Measurements from ENCODE around the gene PRKCA.

DNA sequence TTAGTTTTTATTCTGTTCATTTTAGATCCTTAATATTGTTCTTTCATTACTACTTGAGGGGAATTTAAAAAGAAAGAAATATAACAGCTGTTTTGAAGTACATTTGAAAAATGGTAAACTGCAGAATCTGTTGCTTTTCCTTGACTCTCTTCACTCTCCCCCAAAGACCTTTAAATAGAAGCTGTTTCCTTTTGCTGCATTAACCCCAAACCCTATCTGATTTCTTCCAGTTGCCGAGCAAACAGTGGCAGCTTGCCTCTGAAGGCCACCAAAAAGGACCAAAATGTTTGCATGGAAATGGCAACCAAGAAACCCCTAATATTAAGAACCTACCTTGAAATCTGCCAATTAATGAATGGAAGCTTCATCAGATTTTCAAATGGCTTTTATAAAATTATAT lies 37.1 kb downstream of the PRKCA start:
- TF ChIP-seq CEBPB (IDR thresholded peaks at IDR 0.05) (no peak), TAF1 (IDR thresholded peaks at IDR 0.05; ENCODE audit: low read depth) (no peak), YY1 (IDR thresholded peaks at IDR 0.05; ENCODE audit: low read depth) (no peak), TCF12 (IDR thresholded peaks at IDR 0.05; ENCODE audit: low read depth) (no peak), ZBTB7A (IDR thresholded peaks at IDR 0.05; ENCODE audit: low read depth) (no peak), TEAD4 (IDR thresholded peaks at IDR 0.05) (no peak), EP300 (IDR thresholded peaks at IDR 0.05; ENCODE audit: borderline replicate concordance) (no peak), RAD21 (IDR thresholded peaks at IDR 0.05; ENCODE audit: low read depth) (no peak)
- TF ChIP-seq, protein P1, sequence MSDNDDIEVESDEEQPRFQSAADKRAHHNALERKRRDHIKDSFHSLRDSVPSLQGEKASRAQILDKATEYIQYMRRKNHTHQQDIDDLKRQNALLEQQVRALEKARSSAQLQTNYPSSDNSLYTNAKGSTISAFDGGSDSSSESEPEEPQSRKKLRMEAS (IDR thresholded peaks at IDR 0.05) = no peak
- TF ChIP-seq, protein P2, sequence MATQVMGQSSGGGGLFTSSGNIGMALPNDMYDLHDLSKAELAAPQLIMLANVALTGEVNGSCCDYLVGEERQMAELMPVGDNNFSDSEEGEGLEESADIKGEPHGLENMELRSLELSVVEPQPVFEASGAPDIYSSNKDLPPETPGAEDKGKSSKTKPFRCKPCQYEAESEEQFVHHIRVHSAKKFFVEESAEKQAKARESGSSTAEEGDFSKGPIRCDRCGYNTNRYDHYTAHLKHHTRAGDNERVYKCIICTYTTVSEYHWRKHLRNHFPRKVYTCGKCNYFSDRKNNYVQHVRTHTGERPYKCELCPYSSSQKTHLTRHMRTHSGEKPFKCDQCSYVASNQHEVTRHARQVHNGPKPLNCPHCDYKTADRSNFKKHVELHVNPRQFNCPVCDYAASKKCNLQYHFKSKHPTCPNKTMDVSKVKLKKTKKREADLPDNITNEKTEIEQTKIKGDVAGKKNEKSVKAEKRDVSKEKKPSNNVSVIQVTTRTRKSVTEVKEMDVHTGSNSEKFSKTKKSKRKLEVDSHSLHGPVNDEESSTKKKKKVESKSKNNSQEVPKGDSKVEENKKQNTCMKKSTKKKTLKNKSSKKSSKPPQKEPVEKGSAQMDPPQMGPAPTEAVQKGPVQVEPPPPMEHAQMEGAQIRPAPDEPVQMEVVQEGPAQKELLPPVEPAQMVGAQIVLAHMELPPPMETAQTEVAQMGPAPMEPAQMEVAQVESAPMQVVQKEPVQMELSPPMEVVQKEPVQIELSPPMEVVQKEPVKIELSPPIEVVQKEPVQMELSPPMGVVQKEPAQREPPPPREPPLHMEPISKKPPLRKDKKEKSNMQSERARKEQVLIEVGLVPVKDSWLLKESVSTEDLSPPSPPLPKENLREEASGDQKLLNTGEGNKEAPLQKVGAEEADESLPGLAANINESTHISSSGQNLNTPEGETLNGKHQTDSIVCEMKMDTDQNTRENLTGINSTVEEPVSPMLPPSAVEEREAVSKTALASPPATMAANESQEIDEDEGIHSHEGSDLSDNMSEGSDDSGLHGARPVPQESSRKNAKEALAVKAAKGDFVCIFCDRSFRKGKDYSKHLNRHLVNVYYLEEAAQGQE (IDR thresholded peaks at IDR 0.05; ENCODE audit: low read depth) = no peak
